NCI-H2171 treated with DMSO at 0.1 percent for 48 hours (cell line): ENCODE measurements around the gene DYNC2LI1.

Experiments used
- DNase-seq: peaks from one replicate; lab custom pipeline; 2025; lab: John Stamatoyannopoulos, UW

Gene DYNC2LI1

DNA sequence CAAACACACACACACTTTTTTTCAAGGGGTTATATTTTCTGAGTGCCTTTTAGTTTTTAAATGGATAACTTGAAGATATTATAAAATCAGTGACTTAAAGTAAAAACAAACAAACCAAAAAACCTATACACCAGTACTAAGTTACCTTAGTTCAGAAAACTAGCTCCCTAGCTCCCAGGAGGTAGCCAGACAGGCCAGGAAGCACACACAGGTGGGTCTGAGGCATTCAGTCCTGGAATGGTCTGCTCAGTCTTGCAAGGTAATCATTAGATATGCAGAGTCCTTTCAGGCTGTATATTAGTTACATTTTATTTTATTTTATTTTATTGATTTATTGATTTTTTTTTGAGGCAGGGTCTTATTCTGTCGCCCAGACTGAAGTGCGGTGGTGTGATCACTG lies 10.7 kb upstream of the DYNC2LI1 start:
- no peak for DNase-seq

DNA sequence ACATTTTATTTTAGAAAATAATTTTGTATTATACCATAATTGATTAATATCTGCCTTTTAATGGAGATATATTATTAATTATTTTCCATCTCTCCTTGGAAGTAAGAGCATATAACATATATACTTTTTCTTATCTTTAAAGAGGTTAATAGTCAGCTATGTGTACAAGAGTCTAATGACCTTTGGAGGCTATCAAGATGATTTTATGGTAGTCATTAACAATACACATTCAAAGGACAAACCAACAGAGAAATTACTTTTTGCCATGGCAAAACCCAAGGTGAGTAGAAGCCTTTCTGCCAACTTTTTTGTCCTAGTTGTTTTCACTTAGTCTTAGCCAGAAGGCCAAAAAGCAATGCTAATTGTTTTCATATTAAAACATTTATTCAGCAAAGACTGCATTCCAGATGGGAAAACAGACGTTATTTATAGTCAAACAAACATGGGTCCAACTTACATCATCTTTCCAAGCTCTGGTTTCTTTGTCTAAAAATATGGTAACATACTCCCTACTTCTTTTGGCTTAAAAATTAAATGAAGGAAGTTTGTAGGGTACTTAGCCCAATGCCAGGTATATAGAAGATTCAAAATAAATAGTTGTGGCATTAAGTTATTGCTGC lies 9.6 kb upstream of the DYNC2LI1 start:
- DNase-seq: peak; percentile 67

DNA sequence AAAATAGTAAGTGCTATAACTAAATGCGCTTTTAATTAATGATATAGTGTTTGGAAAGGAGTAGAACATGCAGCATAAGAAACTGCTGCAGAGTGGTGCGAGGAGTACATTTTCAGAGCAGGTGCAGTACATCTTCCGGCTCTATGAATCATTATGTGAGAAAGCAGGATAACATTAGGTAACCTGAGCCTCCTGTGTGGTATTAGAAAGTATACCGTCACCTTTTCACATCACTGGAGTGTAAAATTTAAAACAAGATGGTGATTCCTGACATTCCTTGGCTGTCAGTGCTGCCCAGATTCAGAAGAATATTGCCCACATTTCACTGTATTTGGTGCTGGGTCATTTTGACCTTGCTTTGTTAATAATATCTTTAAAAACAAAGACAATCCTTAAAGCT lies 7.8 kb upstream of the DYNC2LI1 start:
- DNase-seq: peak; percentile 77

DNA sequence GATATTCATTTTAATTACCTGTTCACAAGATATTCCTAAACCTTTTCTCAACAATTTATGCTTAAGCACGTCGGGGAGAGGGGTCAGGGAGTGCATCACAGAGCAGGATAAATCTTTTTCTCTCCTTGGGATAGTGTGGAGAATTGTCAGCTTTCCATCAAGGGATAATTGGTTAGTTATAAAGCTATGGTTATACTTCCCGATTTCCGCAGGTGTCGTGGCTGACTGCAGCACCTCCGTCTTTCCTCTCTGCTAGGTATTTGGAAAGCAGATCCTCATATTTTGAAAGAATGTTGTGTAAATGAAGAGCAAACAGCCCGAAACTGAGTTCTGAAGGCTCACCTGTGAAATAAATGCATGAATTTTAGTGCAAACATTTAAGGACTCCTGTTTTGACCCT lies 778 bp downstream of the DYNC2LI1 start:
- DNase-seq: no peak

DNA sequence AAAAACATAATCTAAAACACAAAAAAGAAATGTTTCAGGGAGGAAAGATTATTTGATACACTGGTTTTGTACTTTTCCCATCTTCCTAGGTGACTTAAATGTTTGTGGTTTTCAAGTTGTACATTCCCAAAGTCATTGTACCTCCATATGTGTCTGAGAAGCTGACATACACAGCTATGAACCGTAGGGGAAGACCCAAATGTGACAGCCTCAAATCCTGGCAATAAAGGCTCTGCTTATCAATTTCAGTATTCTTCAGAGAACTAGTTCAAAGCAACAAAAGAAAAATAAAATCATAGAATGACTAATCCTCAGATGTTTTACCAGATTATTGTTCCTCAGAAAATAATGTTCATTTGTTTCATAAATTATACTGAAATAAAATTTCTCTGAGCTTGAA lies 2.5 kb downstream of the DYNC2LI1 start:
- no peak for DNase-seq

DNA sequence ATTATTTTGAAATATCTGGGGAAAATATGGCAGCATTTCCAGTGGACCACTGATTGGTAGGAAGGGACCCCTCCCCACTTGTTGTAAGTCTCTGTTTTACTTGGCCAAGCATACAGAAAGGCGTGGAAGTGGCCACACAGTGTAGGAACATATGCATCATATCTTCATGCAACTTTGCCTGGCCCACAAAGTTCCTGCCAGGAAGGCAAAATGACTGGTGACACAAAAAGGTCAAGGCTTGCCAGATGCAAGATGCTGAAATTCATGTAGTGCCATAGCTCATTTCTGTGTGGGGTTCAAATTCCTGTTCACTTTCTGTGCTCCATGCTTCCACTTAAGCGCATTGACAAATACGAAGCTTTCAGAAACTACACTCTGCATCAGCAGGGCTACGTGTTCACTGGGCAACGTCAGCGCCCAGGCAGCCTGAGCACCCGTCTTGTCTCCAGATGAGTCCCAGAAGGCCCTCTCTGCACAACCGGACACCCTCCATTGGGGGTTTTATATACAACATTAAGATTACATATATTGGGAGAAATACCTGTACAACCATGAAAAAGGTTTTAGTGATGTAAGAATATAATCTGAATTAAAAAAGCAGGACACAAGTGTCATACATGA lies 3.6 kb downstream of the DYNC2LI1 start:
- DNase-seq: no peak

DNA sequence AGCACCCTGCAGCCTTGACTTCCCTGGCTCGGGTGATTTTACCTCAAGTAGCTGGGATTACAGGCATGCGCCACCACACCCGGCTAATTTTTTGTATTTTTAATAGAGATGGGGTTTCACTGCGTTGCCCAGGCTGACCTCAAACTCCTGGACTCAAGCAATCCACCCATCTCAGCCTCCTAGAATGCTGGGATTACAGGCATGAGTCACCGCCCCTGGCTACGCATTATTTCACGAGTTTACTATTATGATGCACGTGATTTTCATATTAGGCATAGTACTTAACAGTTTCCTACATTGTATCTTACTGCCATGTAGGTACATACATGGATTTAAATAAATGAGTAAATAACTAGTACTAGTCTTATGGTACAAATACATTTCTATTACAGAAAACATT lies 4.4 kb downstream of the DYNC2LI1 start:
- DNase-seq: no peak

DNA sequence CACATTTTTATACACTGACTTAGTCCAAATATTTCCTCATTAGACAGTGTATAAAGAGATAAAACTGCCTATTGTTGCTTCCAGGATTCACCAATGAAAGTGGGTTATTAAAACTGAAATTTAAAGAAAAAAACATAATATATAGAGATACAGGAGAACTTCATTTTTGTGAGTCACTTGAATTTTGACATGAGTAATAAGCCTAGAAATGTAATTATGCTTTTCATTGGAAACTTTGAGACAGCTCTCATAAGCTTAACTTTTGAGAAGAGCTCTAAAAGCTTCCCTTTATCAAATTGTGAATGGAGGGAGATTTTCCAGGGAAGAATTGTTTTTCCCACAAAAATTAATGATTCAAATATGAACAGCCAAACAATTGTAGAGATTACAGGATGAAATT lies 14.1 kb downstream of the DYNC2LI1 start:
- DNase-seq: no peak

DNA sequence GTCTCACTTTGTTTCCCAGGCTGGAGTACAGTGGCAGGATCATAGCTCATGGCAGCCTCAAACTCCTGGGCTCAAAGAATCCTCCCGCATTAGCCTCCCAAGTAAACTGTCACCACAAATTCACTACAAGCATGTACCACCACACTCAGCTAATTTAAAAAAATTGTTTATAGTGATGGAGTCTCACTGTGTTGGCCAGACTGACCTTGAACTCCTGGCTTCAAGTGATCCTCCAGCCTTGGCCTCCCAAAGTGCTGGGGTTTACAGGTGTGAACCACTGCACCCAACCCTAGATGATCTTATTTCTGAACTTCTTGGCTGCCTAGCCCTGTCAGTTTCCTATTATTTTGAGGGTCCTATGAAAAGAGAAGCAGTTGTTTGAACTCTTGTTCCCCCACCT lies 14.8 kb downstream of the DYNC2LI1 start:
- no peak for DNase-seq

DNA sequence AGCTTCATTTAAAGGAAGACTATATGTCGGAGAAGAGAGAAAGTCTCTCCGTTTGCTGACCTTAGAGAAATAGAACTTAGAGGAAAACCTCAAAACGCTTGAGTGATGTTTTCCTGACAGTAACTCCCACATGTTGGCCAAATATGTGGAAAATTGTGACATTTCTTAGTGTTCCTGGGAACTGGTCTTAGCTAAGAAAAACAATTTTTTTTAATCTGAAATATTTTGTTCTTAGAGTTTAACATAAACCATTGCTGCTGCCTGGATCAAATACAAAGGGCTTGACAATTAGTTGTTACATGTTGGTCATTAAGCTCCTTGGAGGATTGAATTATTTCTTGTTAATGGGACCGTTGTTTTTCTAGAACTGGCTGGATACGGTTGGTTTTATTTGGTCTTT lies 16.3 kb downstream of the DYNC2LI1 start:
- no peak for DNase-seq

DNA sequence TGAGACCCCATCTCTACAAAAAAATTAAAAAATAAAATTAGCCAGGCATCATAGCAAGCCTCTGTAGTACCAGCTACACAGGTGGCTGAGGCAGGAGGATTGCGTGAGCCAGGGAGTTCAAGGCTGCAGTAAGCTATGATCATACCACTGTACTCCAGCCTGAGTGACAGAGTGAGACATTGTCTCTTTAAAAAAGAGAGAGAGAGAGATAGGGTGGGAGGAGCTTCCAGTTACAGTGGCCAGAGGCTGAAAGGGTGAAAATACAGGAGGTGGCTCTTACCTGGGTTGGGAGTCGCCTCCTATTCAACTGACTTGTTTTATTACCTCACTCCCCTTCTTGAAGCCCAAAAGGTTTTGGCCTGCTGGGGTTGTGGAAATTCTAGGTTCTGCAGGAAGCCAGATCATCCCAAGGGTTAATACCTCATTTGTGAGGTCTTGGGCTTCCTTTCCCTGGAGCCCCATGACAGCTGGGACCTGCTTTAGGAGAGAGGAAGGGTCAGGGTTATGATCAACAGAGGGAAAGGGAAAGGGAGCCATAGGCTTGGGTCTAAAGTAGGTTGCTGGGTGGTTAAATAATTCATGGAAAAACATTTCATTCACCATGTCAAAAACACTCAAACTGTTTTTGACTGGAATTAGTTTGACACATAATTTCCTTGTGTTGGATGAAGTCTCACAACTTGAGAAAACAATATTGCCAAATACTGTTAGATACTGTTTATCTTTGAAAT lies 17.4 kb downstream of the DYNC2LI1 start:
- DNase-seq: no peak

DNA sequence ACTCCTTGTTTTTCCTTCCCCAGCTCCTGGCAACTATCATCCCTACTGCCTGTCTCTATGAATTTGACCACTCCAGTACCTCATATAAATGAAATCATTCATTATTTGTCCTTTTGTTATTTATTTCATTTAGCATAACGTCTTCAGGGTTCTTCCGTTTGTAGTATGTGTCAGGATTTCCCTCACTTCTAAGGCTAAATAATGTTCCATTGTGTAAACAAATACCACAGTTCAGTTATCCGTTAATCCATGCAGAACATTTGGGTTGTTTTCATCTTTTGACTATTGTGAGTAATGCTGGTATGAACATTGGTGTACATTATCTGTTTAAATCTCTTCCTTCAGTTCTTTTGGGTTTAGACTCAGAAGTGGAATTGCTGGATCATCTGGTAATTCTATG lies 18.8 kb downstream of the DYNC2LI1 start:
- no peak for DNase-seq

DNA sequence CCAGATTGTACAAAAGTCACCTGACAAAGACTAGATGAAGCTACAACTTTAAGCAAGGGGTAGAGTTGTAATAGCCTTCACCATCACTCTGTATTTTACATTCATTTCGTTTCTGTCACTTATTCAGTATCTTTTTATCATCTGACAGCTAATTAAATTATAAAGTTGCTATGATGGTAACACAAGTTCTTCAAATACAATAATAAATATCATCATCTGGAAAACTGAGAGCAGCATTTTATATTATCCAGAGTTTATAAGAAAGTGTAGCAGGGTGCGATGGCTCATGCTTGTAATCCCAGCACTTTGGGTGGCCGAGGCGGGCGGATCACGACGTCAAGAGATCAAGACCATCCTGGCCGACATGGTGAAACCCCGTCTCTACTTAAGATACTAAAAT lies 21.1 kb downstream of the DYNC2LI1 start:
- no peak for DNase-seq

DNA sequence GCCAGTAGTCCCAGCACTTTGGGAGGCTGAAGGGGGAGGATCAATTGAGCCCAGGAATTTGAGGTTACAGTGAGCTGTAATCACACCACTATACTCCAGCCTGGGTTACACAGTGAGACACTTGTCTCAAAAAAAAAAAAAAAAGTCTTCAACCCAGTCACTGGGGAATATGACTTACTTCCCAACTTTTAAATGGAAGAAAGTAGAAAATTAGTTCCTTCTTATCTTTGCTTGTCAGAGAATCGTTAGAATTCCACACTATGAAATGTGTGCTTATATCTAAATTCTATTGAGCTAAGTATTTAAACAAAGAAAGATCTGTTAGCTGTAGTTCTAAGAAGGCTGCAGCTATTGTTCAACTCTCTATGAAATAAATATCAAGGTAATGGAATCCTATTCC lies 22.4 kb downstream of the DYNC2LI1 start:
- no peak for DNase-seq

DNA sequence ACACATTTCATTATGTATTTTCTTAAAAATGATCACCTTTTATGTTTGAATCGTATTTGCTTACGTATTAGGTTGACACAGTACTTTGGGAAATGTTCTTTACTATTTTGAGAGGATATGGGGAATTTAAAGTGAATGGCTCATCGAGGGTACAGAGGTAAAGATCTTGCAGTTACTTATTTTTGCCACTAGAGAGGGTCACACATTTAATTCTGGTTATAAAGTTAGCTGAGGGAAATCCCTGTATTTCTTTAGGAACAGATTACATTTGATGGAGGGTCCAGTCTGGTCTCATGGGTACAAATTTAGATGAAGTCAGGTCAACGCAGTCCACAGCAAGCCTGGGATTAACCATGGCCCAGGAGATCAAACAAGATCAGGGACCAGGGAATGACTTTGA lies 24.5 kb downstream of the DYNC2LI1 start:
- DNase-seq: no peak

DNA sequence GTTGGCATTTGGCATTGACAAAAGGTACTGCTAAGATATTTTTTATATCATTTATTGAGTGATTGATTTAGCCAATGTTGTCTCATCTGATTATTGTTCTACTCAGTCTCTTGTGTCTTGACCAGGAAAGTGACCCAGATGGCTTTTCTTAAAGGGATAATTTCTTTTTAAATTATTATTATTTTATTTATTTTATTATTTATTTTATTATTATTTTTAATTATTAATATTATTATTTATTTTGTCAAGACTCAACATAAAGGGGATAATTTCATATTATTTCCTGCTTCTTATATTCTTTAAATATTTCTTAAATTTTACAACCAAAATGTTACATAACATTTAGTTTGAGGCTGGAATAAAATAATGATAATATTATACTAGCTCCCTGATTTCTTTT lies 27.1 kb downstream of the DYNC2LI1 start:
- no peak for DNase-seq

DNA sequence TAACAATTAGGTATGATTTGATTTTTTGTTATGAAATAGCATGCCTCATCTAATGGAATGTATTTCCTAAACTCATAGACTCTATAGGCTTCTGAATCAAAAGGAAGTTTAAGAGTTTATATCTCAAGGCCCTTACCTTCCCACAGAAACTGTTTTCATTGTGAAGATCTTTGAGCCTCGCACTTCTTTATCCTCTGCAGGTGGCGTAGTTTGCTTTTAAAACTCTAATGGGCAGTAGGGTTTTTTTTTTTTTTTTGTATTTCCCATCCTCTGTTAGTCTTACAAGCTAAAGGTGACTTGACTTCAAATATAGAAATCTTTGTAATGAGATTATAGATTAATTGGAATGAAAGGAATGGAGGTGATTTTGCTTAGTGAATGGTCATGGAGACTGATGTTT lies 28.3 kb downstream of the DYNC2LI1 start:
- no peak for DNase-seq

DNA sequence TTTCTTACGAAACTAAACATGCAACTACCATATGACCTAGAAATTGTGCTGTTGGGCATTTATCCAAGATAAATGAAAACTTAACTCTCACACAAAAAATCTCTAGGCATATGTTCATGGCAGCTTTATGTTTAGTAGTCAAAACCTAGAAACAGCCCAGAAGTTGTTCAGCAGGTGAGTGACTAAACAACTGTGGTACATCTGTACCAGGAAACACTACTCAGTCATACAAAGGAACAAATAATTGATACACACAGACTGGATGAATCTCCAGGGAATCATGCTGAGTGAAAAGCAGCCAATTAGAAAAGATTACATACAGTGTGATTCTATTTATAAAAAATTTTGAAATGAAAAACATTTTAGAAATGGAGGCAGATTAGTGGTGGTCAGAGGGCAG lies 29.3 kb downstream of the DYNC2LI1 start:
- peak; percentile 8 for DNase-seq

DNA sequence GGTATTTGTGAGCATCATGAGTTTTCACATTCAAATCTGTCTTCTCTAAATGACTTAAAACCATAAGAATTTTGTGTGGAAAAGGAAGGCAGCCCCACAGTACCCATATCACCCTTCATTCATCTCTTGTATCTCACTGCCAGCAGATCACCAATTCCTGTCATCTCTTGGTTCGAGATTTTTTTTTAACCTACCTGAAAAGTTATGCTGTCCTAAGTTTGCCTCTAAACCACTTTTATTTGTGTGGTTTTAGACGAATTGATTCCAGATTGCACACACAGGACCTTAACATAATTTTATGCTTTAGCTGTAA lies 32.8 kb downstream of the DYNC2LI1 start:
- no peak for DNase-seq

DNA sequence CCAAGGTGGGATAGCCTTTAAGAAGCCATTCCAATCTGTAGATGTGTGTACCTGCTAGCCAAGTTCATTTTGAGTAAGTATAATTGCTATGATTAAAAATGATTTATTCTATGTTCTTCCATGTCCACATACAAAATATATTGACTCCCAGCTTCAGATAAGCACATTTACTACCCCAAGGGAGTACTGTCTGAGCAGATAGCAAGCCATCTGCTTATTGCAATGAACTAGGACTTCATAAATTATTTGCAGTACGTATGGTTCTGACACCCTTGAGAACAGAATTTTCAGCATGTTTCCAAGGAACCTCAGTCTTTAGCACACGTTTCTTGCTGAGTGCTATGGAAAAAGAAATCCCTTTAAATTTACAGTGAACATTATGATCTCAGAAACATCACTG lies 36.6 kb downstream of the DYNC2LI1 start:
- no peak for DNase-seq

DNA sequence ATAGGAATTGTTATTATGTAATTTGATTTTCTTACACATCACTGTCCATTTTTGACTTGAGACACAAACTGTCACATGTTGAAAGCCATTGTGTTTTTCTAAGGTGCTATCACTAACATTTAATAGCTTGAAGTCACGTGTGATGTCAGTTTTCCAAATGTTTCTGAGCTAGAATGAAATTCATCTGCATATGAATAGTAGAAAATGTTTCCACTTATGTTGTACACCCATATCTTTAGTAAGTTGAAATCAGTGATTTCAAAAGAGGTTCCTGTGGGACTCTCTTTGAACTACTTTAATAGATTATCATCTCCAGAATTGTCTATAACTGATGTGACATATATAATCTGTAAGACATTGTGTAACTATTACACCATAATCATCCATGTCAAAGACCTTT lies 37.0 kb downstream of the DYNC2LI1 start:
- no peak for DNase-seq

DNA sequence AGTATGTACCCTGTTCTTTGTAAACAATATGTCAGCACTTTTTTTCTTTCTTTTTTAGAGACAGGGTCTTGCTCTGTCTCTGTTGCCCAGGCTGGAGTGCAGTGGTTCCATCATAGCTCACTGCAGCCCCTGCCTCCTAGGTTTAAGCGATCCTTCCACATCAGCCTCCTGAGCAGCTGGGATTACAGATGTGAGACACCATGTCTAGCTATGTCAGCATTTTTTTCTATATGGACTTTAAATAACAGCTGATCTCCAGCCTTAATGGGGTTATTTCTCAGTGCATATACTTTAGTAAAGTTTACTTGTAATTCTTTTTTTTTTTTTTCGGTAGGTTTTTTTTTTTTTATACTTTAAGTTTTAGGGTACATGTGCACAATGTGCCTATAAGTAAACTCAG lies 38.2 kb downstream of the DYNC2LI1 start:
- DNase-seq: no peak

DNA sequence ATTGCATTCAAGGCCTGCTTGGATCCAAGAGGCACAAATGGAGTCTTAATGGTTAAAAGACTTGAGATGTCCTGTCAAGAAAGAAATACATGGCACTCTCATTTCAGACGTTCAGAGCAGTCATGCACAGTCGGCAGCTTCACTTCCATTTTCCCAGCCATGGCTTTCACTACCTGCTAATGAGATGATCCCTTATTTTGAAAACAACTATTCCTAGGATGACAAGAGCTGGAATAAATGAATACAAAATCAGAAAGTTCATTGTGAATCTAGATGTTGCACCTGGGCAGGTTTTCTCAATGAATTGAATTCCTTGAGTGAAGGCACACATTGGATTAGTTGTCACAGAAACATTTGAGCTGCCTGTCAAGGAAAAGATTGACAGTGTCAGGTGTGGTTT lies 39.1 kb downstream of the DYNC2LI1 start:
- no peak for DNase-seq

DNA sequence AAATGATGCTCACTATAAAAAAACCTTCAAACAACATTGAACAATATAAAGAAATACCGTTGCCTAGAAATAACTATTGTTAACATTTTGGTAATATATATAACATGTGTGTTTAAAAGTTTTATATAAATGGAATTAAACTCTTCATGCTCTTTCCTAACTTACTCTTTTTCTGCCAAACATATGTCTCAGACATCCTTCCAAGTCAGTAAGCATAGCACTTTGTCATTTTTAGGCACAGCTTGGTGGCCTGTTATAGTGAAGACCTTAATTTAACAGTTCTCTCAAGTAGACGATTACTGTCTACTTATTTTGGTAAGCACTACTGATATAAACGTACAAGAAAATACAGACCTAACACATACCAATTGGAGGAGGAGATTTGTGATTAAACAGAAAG lies 40.9 kb downstream of the DYNC2LI1 start:
- no peak for DNase-seq
